Caki2 (cell line): ENCODE measurements around the gene TRIM61. TPM values are rescaled to one million over a fixed set of nuclear protein-coding genes. Genes with fewer than 3 reads are reported as not detected.
"Not testable (repeated sequence)": the region's sequence is repeated elsewhere in the genome, so short reads cannot be mapped to it uniquely, and the experiment has no call there.

Experiments
- DNase-seq: peaks from one replicate; pipeline ENCODE4 v3.0.0-alpha.2; 2015; ENCODE audit warnings: low read depth
- in situ Hi-C: cut with HindIII; loops from 2 replicates; pipeline ENCODE4 v1.10.0; 2016; ENCODE audit warnings: low sequenced_read_pairs, low pct_unique_long_range_greater_than_20kb, mixed read lengths
- total RNA-seq: library from RNA; depleted of rRNA; stranded (reverse); fragments of >200 nt; shearing (Covaris generic); gene quantifications from 2 replicates; pipeline ENCODE4 v1.2.3, GENCODE V29; 2014; ENCODE audit warnings: low replicate concordance; rRNA removed

Gene TRIM61
- total RNA-seq, 1 experiment from 2014 or later: not detected

DNA sequence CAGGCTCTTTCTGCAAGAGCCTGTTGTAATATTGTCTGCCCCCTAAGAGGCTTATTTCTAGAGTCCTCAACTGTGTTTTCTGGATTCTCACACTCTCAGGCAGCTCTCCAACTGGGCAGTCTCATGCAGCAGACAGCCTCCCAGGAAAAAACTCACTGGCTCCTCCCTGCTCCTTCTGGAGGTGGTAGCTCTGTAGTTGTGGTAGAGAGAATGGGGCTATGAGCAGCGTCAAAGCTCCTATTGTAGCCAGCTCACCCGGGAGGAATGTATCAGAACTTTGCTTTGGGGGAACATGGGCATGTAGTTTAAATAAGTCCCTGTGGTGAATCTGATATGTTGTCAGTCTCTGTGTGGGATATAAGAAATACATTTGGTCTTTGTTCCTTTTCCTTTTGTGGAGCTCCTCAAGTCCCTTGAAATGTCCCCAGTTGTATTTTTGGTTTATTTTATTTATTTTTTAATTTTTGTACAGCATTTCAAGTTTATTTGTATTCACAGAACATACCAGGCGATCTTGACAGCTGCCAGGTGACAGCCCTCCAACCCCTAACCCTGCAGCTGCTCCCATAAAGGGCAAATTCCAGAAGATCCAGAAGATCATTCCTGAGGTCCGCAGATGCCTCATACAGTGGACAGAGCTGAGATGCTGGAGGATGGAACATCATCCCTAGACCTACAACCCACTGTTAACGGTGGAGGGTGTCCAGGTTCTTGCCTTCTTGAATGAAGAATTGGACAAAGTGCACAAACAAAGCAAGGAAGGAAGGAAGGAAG is 45.7 kb downstream of the TRIM61 start:
- in situ Hi-C loops: no loop called here
- DNase-seq: no peak

DNA sequence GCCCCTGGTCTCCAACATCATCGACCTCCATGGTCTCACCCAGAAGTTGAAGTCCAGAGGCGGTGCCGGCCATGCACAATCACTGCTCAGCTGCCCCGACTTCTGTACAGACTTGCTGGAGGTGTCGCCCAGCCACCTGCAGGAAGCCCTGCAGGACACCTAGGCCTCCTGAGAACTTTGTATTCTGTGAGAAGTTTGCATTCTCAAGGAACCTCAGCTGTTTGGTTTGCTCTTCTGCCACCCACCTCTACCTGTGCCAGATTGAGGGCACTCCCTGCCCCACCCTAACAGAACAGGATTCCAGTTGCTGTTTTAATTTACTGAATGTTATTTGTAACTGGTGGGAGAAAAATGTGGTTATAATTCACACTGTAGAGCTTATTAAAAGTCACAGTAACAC is 46.8 kb downstream of the TRIM61 start:
- in situ Hi-C loops: no loop called here
- DNase-seq: no peak

GRCh38 chr4:164927101-164927500 is 50.4 kb downstream of the TRIM61 start:
- in situ Hi-C loops, DNase-seq: not testable (repeated sequence)

- DNase-seq: no peak
- in situ Hi-C loops: no loop called here
These were observed 51.2 kb downstream of the TRIM61 start for GRCh38 chr4:164926301-164926700.

DNA sequence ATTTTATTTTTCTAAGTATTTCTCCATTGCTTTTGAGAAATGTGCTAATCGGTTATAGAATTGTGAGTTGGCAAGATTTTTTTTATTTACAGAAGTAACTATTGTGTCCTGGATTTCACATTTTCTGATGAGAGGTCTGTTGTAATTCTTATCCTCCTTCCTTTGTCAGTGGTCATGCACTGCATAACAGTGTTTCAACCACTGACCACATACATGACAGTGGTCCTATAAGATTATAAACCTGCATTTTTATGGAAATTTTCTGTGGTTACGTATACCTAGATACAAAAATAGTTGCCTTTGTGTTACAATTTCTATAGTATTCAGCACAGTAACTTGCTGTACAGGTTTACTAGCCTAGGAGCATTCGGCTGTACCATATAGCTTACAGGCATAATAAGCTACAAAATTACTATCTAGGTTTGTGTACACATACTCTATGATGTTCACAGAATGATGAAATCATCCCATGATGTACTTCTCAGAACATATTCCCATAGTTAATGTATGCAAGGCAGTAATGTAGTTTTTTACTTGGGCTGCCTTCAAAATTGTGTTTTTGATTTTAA is 52.7 kb downstream of the TRIM61 start:
- in situ Hi-C loops: no loop called here
- DNase-seq: no peak

GRCh38 chr4:164918956-164919355 is 58.5 kb downstream of the TRIM61 start:
- in situ Hi-C loops: no loop called here
- no peak for DNase-seq

Other genes starting within 250 kb of the TRIM61 start
- not detected in 2 replicates for gene SMIM31, start 223.5 kb downstream of the TRIM61 start, total RNA-seq
- not detected in 2 replicates for gene APELA, start 100.5 kb downstream of the TRIM61 start, total RNA-seq
- not detected in 2 replicates for gene TRIM60, start 54.3 kb upstream of the TRIM61 start, total RNA-seq
- gene TRIM75, start 76.2 kb upstream of the TRIM61 start, total RNA-seq: not detected in 2 replicates
- 11.7 and 20.1 TPM in 2 replicates for gene TMEM192, start 135.2 kb upstream of the TRIM61 start, total RNA-seq
- gene KLHL2, start 229.9 kb upstream of the TRIM61 start, total RNA-seq: 3.5 and 10.1 TPM in 2 replicates